ENCODE results near the gene CASS4.

Gene CASS4

GRCh38 chr20:56420940-56421688 lies 9.1 kb downstream of the CASS4 start:
- H3K9me3 ChIP-seq (ENCODE audit: control extremely low read depth in 1 of 5, control insufficient read depth in 4 of 5, insufficient read depth in 2 of 5, low read depth in 1 of 5, low read length in 4 of 5) = no peaks in the 10 kb centered on the region
- no peak for DNase-seq
- 73% methylated on average over 7 of the region's 11 CpGs for WGBS (ENCODE audit: insufficient coverage)
- ChIA-PET POLR2A (interaction anchor here (1.1 kb wide), 1 partner anchor 9 kb away, joined by 4 read pairs; the partner anchor contains the start of gene CASS4), CTCF (interaction anchor here (2.1 to 2.9 kb wide), 2 partner anchors 9 to 43 kb away, joined by 8 to 15 read pairs; partner anchors contain the start of gene CASS4)
- peak overlapping the region in 1 of 2 experiments; percentile 35 for H3K27ac ChIP-seq (ENCODE audit: insufficient read depth in 1 of 2, low read depth in 1 of 2, low read length in 2 of 2, poor library complexity in 1 of 2, severe bottlenecking in 2 of 2)
- peaks cover 0 to 14% (median 0%) of the 10 kb centered on the region in 4 experiments for H3K36me3 ChIP-seq (ENCODE audit: control insufficient read depth in 4 of 4, insufficient read depth in 4 of 4, low read length in 3 of 4)
- no peaks in the 10 kb centered on the region for H3K27me3 ChIP-seq (replicated peaks in 2 of 5; ENCODE audit: control insufficient read depth in 4 of 5, insufficient read depth in 5 of 5, low read length in 4 of 5)
- no peak overlapping the region for H3K4me3 ChIP-seq (ENCODE audit: control insufficient read depth in 1 of 7, extremely low read depth in 1 of 7, insufficient read depth in 4 of 7, low read depth in 2 of 7, low read length in 6 of 7)
- H3K4me1 ChIP-seq (ENCODE audit: control extremely low read depth in 1 of 4, control insufficient read depth in 4 of 4, insufficient read depth in 4 of 4, low read length in 3 of 4) = peaks cover 30 to 84% (median 63%) of the 10 kb centered on the region in 4 experiments

- no peaks in the 10 kb centered on the region for H3K27me3 ChIP-seq (replicated peaks in 2 of 5; ENCODE audit: control insufficient read depth in 4 of 5, insufficient read depth in 5 of 5, low read length in 4 of 5)
- POLR2A ChIA-PET = interaction anchor here (0.6 kb wide), 1 partner anchor 78 kb away, joined by 3 read pairs; no protein-coding TSS in a partner anchor
- H3K4me1 ChIP-seq (ENCODE audit: control extremely low read depth in 1 of 4, control insufficient read depth in 4 of 4, insufficient read depth in 4 of 4, low read length in 3 of 4) = peaks cover 28 to 84% (median 57%) of the 10 kb centered on the region in 4 experiments
- peaks cover 0 to 10% (median 0%) of the 10 kb centered on the region in 4 experiments for H3K36me3 ChIP-seq (ENCODE audit: control insufficient read depth in 4 of 4, insufficient read depth in 4 of 4, low read length in 3 of 4)
- H3K27ac ChIP-seq (ENCODE audit: insufficient read depth in 1 of 2, low read depth in 1 of 2, low read length in 2 of 2, poor library complexity in 1 of 2, severe bottlenecking in 2 of 2) = peak overlapping the region; percentile 22 to 40
- peak; percentile 42 to 64 (median 50) for DNase-seq
- 43% methylated on average over 8 of the region's 9 CpGs for WGBS (ENCODE audit: insufficient coverage)
- H3K4me3 ChIP-seq (ENCODE audit: control insufficient read depth in 1 of 7, extremely low read depth in 1 of 7, insufficient read depth in 4 of 7, low read depth in 2 of 7, low read length in 6 of 7) = peak overlapping the region in 1 of 7 experiments; percentile 5
- CTCF ChIA-PET = interaction anchor here (0.7 to 2.9 kb wide), 2 partner anchors 10 to 24 kb away, joined by 3 to 15 read pairs; partner anchors contain the start of gene CASS4
- H3K9me3 ChIP-seq (ENCODE audit: control extremely low read depth in 1 of 5, control insufficient read depth in 4 of 5, insufficient read depth in 2 of 5, low read depth in 1 of 5, low read length in 4 of 5) = no peaks in the 10 kb centered on the region
Measured at GRCh38 chr20:56422076-56422823, 10.2 kb downstream of the CASS4 start.

- 100% methylated on average over 1 of the region's 4 CpGs for WGBS (ENCODE audit: insufficient coverage)
- H3K9me3 ChIP-seq (ENCODE audit: control extremely low read depth in 1 of 5, control insufficient read depth in 4 of 5, insufficient read depth in 2 of 5, low read depth in 1 of 5, low read length in 4 of 5) = no peaks in the 10 kb centered on the region
- DNase-seq = no peak
- H3K4me1 ChIP-seq (ENCODE audit: control extremely low read depth in 1 of 4, control insufficient read depth in 4 of 4, insufficient read depth in 4 of 4, low read length in 3 of 4) = peaks cover 28 to 84% (median 52%) of the 10 kb centered on the region in 4 experiments
- peak overlapping the region; percentile 22 to 40 for H3K27ac ChIP-seq (ENCODE audit: insufficient read depth in 1 of 2, low read depth in 1 of 2, low read length in 2 of 2, poor library complexity in 1 of 2, severe bottlenecking in 2 of 2)
- ChIA-PET CTCF (interaction anchor here (0.6 to 2.9 kb wide), 3 partner anchors 11 to 87 kb away, joined by 3 to 15 read pairs (median 4); partner anchors contain the start of gene CASS4), POLR2A (interaction anchor here (0.6 kb wide), 1 partner anchor 78 kb away, joined by 3 read pairs; no protein-coding TSS in a partner anchor)
- peaks cover 0 to 8% (median 0%) of the 10 kb centered on the region in 4 experiments for H3K36me3 ChIP-seq (ENCODE audit: control insufficient read depth in 4 of 4, insufficient read depth in 4 of 4, low read length in 3 of 4)
- no peaks in the 10 kb centered on the region for H3K27me3 ChIP-seq (replicated peaks in 2 of 5; ENCODE audit: control insufficient read depth in 4 of 5, insufficient read depth in 5 of 5, low read length in 4 of 5)
- H3K4me3 ChIP-seq (ENCODE audit: control insufficient read depth in 1 of 7, extremely low read depth in 1 of 7, insufficient read depth in 4 of 7, low read depth in 2 of 7, low read length in 6 of 7) = peak overlapping the region in 1 of 7 experiments; percentile 0
Measured at GRCh38 chr20:56422824-56423189, 10.7 kb downstream of the CASS4 start.

GRCh38 chr20:56423211-56423610 lies 11.2 kb downstream of the CASS4 start:
- no peak for DNase-seq
- H3K9me3 ChIP-seq (ENCODE audit: control extremely low read depth in 1 of 5, control insufficient read depth in 4 of 5, insufficient read depth in 2 of 5, low read depth in 1 of 5, low read length in 4 of 5) = no peaks in the 10 kb centered on the region
- no CpG with 5 or more reads among the region's 1 CpG for WGBS (ENCODE audit: insufficient coverage)
- H3K4me3 ChIP-seq (ENCODE audit: control insufficient read depth in 1 of 7, extremely low read depth in 1 of 7, insufficient read depth in 4 of 7, low read depth in 2 of 7, low read length in 6 of 7) = peak overlapping the region in 1 of 7 experiments; percentile 0
- no peaks in the 10 kb centered on the region for H3K27me3 ChIP-seq (replicated peaks in 2 of 5; ENCODE audit: control insufficient read depth in 4 of 5, insufficient read depth in 5 of 5, low read length in 4 of 5)
- H3K4me1 ChIP-seq (ENCODE audit: control extremely low read depth in 1 of 4, control insufficient read depth in 4 of 4, insufficient read depth in 4 of 4, low read length in 3 of 4) = peaks cover 26 to 84% (median 48%) of the 10 kb centered on the region in 4 experiments
- POLR2A ChIA-PET = no interaction called here
- peak overlapping the region in 1 of 2 experiments; percentile 22 for H3K27ac ChIP-seq (ENCODE audit: insufficient read depth in 1 of 2, low read depth in 1 of 2, low read length in 2 of 2, poor library complexity in 1 of 2, severe bottlenecking in 2 of 2)
- H3K36me3 ChIP-seq (ENCODE audit: control insufficient read depth in 4 of 4, insufficient read depth in 4 of 4, low read length in 3 of 4) = peaks cover 0 to 8% (median 0%) of the 10 kb centered on the region in 4 experiments
- CTCF ChIA-PET = interaction anchor here (0.6 to 2.9 kb wide), 5 partner anchors 11 to 87 kb away, joined by 3 to 15 read pairs (median 3); partner anchors contain the start of gene CASS4

GRCh38 chr20:56423886-56424285 lies 11.8 kb downstream of the CASS4 start:
- WGBS (ENCODE audit: insufficient coverage) = 100% methylated on average over 1 of the region's 1 CpG
- POLR2A ChIA-PET = no interaction called here

GRCh38 chr20:56424931-56425330 lies 12.9 kb downstream of the CASS4 start:
- H3K36me3 ChIP-seq (ENCODE audit: control insufficient read depth in 4 of 4, insufficient read depth in 4 of 4, low read length in 3 of 4) = peaks cover 0 to 10% (median 0%) of the 10 kb centered on the region in 4 experiments
- no peaks in the 10 kb centered on the region for H3K9me3 ChIP-seq (ENCODE audit: control extremely low read depth in 1 of 5, control insufficient read depth in 4 of 5, insufficient read depth in 2 of 5, low read depth in 1 of 5, low read length in 4 of 5)
- POLR2A ChIA-PET = no interaction called here
- no peak overlapping the region for H3K4me3 ChIP-seq (ENCODE audit: control insufficient read depth in 1 of 7, extremely low read depth in 1 of 7, insufficient read depth in 4 of 7, low read depth in 2 of 7, low read length in 6 of 7)
- WGBS (ENCODE audit: insufficient coverage) = 79% methylated on average over 1 of the region's 1 CpG
- CTCF ChIA-PET = interaction anchor here (1.0 to 1.7 kb wide), 4 partner anchors 9 to 18 kb away, joined by 3 to 7 read pairs (median 4); partner anchors contain the start of gene CASS4
- no peaks in the 10 kb centered on the region for H3K27me3 ChIP-seq (replicated peaks in 2 of 5; ENCODE audit: control insufficient read depth in 4 of 5, insufficient read depth in 5 of 5, low read length in 4 of 5)
- no peak overlapping the region for H3K27ac ChIP-seq (ENCODE audit: insufficient read depth in 1 of 2, low read depth in 1 of 2, low read length in 2 of 2, poor library complexity in 1 of 2, severe bottlenecking in 2 of 2)
- peaks cover 27 to 83% (median 41%) of the 10 kb centered on the region in 4 experiments for H3K4me1 ChIP-seq (ENCODE audit: control extremely low read depth in 1 of 4, control insufficient read depth in 4 of 4, insufficient read depth in 4 of 4, low read length in 3 of 4)
- DNase-seq = no peak

More at GRCh38 chr20:56423886-56424285, 11.8 kb downstream of the CASS4 start:
- H3K36me3 ChIP-seq (ENCODE audit: control insufficient read depth in 4 of 4, insufficient read depth in 4 of 4, low read length in 3 of 4) = peaks cover 0 to 10% (median 0%) of the 10 kb centered on the region in 4 experiments
- CTCF ChIA-PET = interaction anchor here (0.7 to 1.0 kb wide), 3 partner anchors 10 to 22 kb away, joined by 3 to 4 read pairs (median 3); no protein-coding TSS in a partner anchor
- no peak overlapping the region for H3K4me3 ChIP-seq (ENCODE audit: control insufficient read depth in 1 of 7, extremely low read depth in 1 of 7, insufficient read depth in 4 of 7, low read depth in 2 of 7, low read length in 6 of 7)
- H3K9me3 ChIP-seq (ENCODE audit: control extremely low read depth in 1 of 5, control insufficient read depth in 4 of 5, insufficient read depth in 2 of 5, low read depth in 1 of 5, low read length in 4 of 5) = no peaks in the 10 kb centered on the region
- DNase-seq = no peak
- H3K27me3 ChIP-seq (replicated peaks in 2 of 5; ENCODE audit: control insufficient read depth in 4 of 5, insufficient read depth in 5 of 5, low read length in 4 of 5) = no peaks in the 10 kb centered on the region
- H3K4me1 ChIP-seq (ENCODE audit: control extremely low read depth in 1 of 4, control insufficient read depth in 4 of 4, insufficient read depth in 4 of 4, low read length in 3 of 4) = peaks cover 27 to 83% (median 42%) of the 10 kb centered on the region in 4 experiments
- no peak overlapping the region for H3K27ac ChIP-seq (ENCODE audit: insufficient read depth in 1 of 2, low read depth in 1 of 2, low read length in 2 of 2, poor library complexity in 1 of 2, severe bottlenecking in 2 of 2)

All from common myeloid progenitor, CD34-positive (primary cell).